Smooth muscle cell (in vitro differentiated cells): ENCODE data around the gene PF4V1. TPM values are rescaled to one million over a fixed set of nuclear protein-coding genes. Genes with fewer than 3 reads are reported as not detected.
A peak's percentile ranks its signal among the peaks of the same experiment; 100 is the strongest.

Experiments
- DNase-seq: peaks from one replicate; lab custom pipeline; 2025; ENCODE audit not compliant: unreplicated experiment; lab: John Stamatoyannopoulos, UW
- H2AFZ ChIP-seq: fragments of 200-600 bp; sonication (generic); 2 replicates; pipeline ENCODE4 v1.6.0; 2016; ENCODE audit warnings: antibody characterized with exemption, low read depth, mild to moderate bottlenecking
- H3F3A ChIP-seq: fragments of 200-600 bp; sonication (generic); 2 replicates; pipeline ENCODE4 v1.6.0; 2017; ENCODE audit warnings: antibody characterized with exemption, low read depth
- H3K27ac ChIP-seq: fragments of 200-600 bp; sonication (generic); 2 replicates; pipeline ENCODE4 v1.5.1; 2016; ENCODE audit warnings: low read depth, mild to moderate bottlenecking
- H3K27me3 ChIP-seq: fragments of 200-600 bp; sonication (generic); 2 replicates; pipeline ENCODE4 v1.6.1; 2016; ENCODE audit warnings: low read depth, mild to moderate bottlenecking
- H3K36me3 ChIP-seq: fragments of 200-600 bp; sonication (generic); 2 replicates; pipeline ENCODE4 v1.5.1; 2016; ENCODE audit warnings: low read depth
- H3K4me1 ChIP-seq: fragments of 200-600 bp; sonication (generic); 2 replicates; pipeline ENCODE4 v1.5.1; 2016; ENCODE audit warnings: low read depth
- H3K4me2 ChIP-seq: fragments of 200-600 bp; sonication (generic); 2 replicates; pipeline ENCODE4 v1.6.0; 2016; ENCODE audit warnings: mild to moderate bottlenecking
- H3K4me3 ChIP-seq: fragments of 200-600 bp; sonication (generic); 2 replicates; pipeline ENCODE4 v1.5.1; 2016; ENCODE audit warnings: mild to moderate bottlenecking
- H3K79me2 ChIP-seq: fragments of 200-600 bp; sonication (generic); 2 replicates; pipeline ENCODE4 v1.6.0; 2016; ENCODE audit warnings: low read depth, mild to moderate bottlenecking
- H3K9ac ChIP-seq: fragments of 200-600 bp; sonication (generic); 2 replicates; pipeline ENCODE4 v1.6.0; 2016; ENCODE audit warnings: low read depth
- H3K9me3 ChIP-seq: fragments of 200-600 bp; sonication (generic); replicated peaks from 2 replicates; pipeline ENCODE4 v1.5.1; 2016; ENCODE audit warnings: low read depth
- H4K20me1 ChIP-seq: fragments of 200-600 bp; sonication (generic); 2 replicates; pipeline ENCODE4 v1.6.0; 2016; ENCODE audit warnings: low read depth
- CTCF ChIP-seq: fragments of 200-600 bp; sonication (generic); IDR thresholded peaks from 2 replicates; pipeline ENCODE4 v1.5.1; 2017; ENCODE audit warnings: borderline replicate concordance, mild to moderate bottlenecking, antibody characterized with exemption; ENCODE audit not compliant: insufficient read depth, poor library complexity, severe bottlenecking
- WGBS: methylation state at CpG from one replicate; pipeline ENCODE4 v1.1.7; 2016; ENCODE audit warnings: low lambda C conversion rate; 5-methylcytosine and 5-hydroxymethylcytosine counted together
- polyA plus RNA-seq: library from polyadenylated mRNA; unstranded; fragments of >200 nt; fragmentation: Nextera tagmentation; extraction: Ambion mirVana; gene quantifications from 2 replicates; pipeline ENCODE4 v1.2.1, GENCODE V29; 2016
- total RNA-seq: library from RNA; depleted of rRNA; stranded (reverse); fragments of >200 nt; gene quantifications from 2 replicates; pipeline ENCODE4 v1.2.3, GENCODE V29; 2014

Gene PF4V1
- total and polyA plus RNA-seq, 2 experiments from 2014 or later: 0.35 TPM; not detected in 1

- no peak for DNase-seq
- 30% methylated on average over 16 of the region's 16 CpGs for WGBS
- Histone ChIP-seq H3K9me3 (no peaks in the 10 kb centered on the region), H3K27ac (no peak overlapping the region), H3K36me3 (no peaks in the 10 kb centered on the region), H3K79me2 (no peaks in the 10 kb centered on the region), H3F3A (no peaks in the 10 kb centered on the region), H3K4me3 (peak overlapping the region; percentile 79), H3K4me1 (peaks cover 8% of the 10 kb centered on the region), H4K20me1 (no peaks in the 10 kb centered on the region), H2AFZ (peak overlapping the region; percentile 95), H3K4me2 (peak overlapping the region; percentile 94), H3K9ac (peak overlapping the region; percentile 47), H3K27me3 (peaks cover 38% of the 10 kb centered on the region)
- TF ChIP-seq CTCF: no peak
Observed at GRCh38 chr4:73868206-73869129, 15.4 kb downstream of the PF4V1 start.

GRCh38 chr4:73869130-73870055 is 16.3 kb downstream of the PF4V1 start, which contains the start of gene CXCL1:
Gene CXCL1 (plus strand): TSS chr4:73869393. CDS start chr4:73869471, 78 bp downstream.
- H3K4me2 ChIP-seq: peak within 1 kb of the TSS; percentile 94
- WGBS: 9% methylated on average over 57 of the region's 61 CpGs
- H3K27me3 ChIP-seq: peaks cover 38% of the 10 kb centered on the region
- H3K9me3 ChIP-seq: no peaks in the 10 kb centered on the region
- TF ChIP-seq CTCF: no peak
- no peaks in the 10 kb centered on the region for H3K36me3 ChIP-seq
- DNase-seq: no peak
- no peak within 1 kb of the TSS for H3K27ac ChIP-seq
- peaks cover 8% of the 10 kb centered on the region for H3K4me1 ChIP-seq
- no peaks in the 10 kb centered on the region for H4K20me1 ChIP-seq
- peak within 1 kb of the TSS; percentile 95 for H2AFZ ChIP-seq
- peak within 1 kb of the TSS; percentile 79 for H3K4me3 ChIP-seq
- peak within 1 kb of the TSS; percentile 47 for H3K9ac ChIP-seq
- H3F3A ChIP-seq: no peaks in the 10 kb centered on the region
- no peaks in the 10 kb centered on the region for H3K79me2 ChIP-seq

GRCh38 chr4:73870260-73870659 is 17.2 kb downstream of the PF4V1 start:
- WGBS: 87% methylated on average over 3 of the region's 3 CpGs
- Histone ChIP-seq H2AFZ (no peak overlapping the region), H3F3A (no peaks in the 10 kb centered on the region), H3K4me2 (peak overlapping the region; percentile 94), H3K4me1 (peaks cover 8% of the 10 kb centered on the region), H3K27me3 (peaks cover 38% of the 10 kb centered on the region), H3K9ac (no peak overlapping the region), H4K20me1 (no peaks in the 10 kb centered on the region), H3K36me3 (no peaks in the 10 kb centered on the region), H3K4me3 (peak overlapping the region; percentile 79), H3K79me2 (no peaks in the 10 kb centered on the region), H3K9me3 (no peaks in the 10 kb centered on the region), H3K27ac (no peak overlapping the region)
- no peak for DNase-seq
- TF ChIP-seq CTCF: no peak
